Measurements from ENCODE around the gene PARM1.

GRCh38 chr4:75030028-75030427 is 97.1 kb downstream of the PARM1 start:
- TF ChIP-seq CTCF (IDR thresholded peaks at IDR 0.05; ENCODE audit: low read length): no peak
- TF ChIP-seq EZH2phosphoT487 (IDR thresholded peaks at IDR 0.05; ENCODE audit: low read length): no peak
- no peak for TF ChIP-seq EZH2 (optimal IDR thresholded peaks at IDR 0.05; ENCODE audit: low read depth, low read length)

Measured in MM.1S (cell line).